ENCODE measurements around the gene PRR23A.
"Not testable (repeated sequence)": the region's sequence is repeated elsewhere in the genome, so short reads cannot be mapped to it uniquely, and the experiment has no call there.

Gene PRR23A

GRCh38 chr3:139006051-139006716 lies at the start of gene PRR23A:
PRR23A (minus strand) TSS chr3:139006268; CDS start chr3:139006268, 0 bp downstream.
- DNase-seq, result no peak

- DNase-seq, result no peak
These were observed 46.9 kb upstream of the PRR23A start for GRCh38 chr3:139052802-139053600.

GRCh38 chr3:139044366-139045210 lies 38.5 kb upstream of the PRR23A start, which contains the start of gene PRR23C:
PRR23C (minus strand) TSS chr3:139044892; CDS start chr3:139044620, 272 bp downstream.
- no peak for DNase-seq

- no peak for DNase-seq
These were observed 37.7 kb upstream of the PRR23A start for GRCh38 chr3:139043554-139044365.

GRCh38 chr3:139037478-139037877 lies 31.4 kb upstream of the PRR23A start:
- DNase-seq, result no peak

- DNase-seq, result no peak
These were observed 26.4 kb upstream of the PRR23A start for GRCh38 chr3:139032326-139033002.

GRCh38 chr3:139030576-139030975 lies 24.5 kb upstream of the PRR23A start:
- not testable (repeated sequence) for DNase-seq

- no peak for DNase-seq
These were observed 18.9 kb upstream of the PRR23A start for GRCh38 chr3:139024968-139025367.

- no peak for DNase-seq
These were observed 14.8 kb upstream of the PRR23A start, which contains the start of gene PRR23B for GRCh38 chr3:139020868-139021234. PRR23B (minus strand) TSS chr3:139020926; CDS start chr3:139020661, 265 bp downstream.

GRCh38 chr3:139020036-139020867 lies 14.2 kb upstream of the PRR23A start:
- DNase-seq, result no peak

GRCh38 chr3:139016430-139017048 lies 10.5 kb upstream of the PRR23A start:
- DNase-seq, result no peak

GRCh38 chr3:139005356-139005993 lies 593 bp downstream of the PRR23A start:
- DNase-seq, result no peak

- no peak for DNase-seq
These were observed 10.4 kb downstream of the PRR23A start for GRCh38 chr3:138995706-138996105.

GRCh38 chr3:138987181-138987580 lies 18.9 kb downstream of the PRR23A start:
- no peak for DNase-seq

GRCh38 chr3:138985932-138986331 lies 20.1 kb downstream of the PRR23A start:
- DNase-seq, result no peak

- DNase-seq, result no peak
These were observed 21.3 kb downstream of the PRR23A start for GRCh38 chr3:138984816-138985215.

- no peak for DNase-seq
These were observed 30.0 kb downstream of the PRR23A start for GRCh38 chr3:138976047-138976446.

- DNase-seq, result no peak
These were observed 30.7 kb downstream of the PRR23A start for GRCh38 chr3:138975351-138975750.

- no peak for DNase-seq
These were observed 31.6 kb downstream of the PRR23A start for GRCh38 chr3:138974462-138974861.

GRCh38 chr3:138972941-138973340 lies 33.1 kb downstream of the PRR23A start:
- DNase-seq, result no peak

Measured in NCI-H2081 (cell line).